ENCODE results near the gene GALNT11.
"Not testable (repeated sequence)": the region's sequence is repeated elsewhere in the genome, so short reads cannot be mapped to it uniquely, and the experiment has no call there.

The GALNT11 gene

GRCh38 chr7:152074673-152075072, 49.2 kb downstream of the GALNT11 start:
- no peak overlapping the region for H3K9ac ChIP-seq (ENCODE audit: low read depth, low read length)
- TF ChIP-seq EZH2 (IDR thresholded peaks at IDR 0.05; ENCODE audit: borderline replicate concordance, low read depth, low read length, severe bottlenecking) (no peak), CTCF (IDR thresholded peaks at IDR 0.05; ENCODE audit: borderline replicate concordance, extremely low read depth, low read length, poor library complexity, severe bottlenecking) (no peak)

GRCh38 chr7:152075379-152075778, 49.9 kb downstream of the GALNT11 start:
- DNase-seq; H4K20me1 ChIP-seq (ENCODE audit: insufficient read depth, low read length); H3K9ac ChIP-seq (ENCODE audit: low read depth, low read length); H3K4me3 ChIP-seq (ENCODE audit: low read depth in 1 of 2, low read length in 2 of 2); H3K4me1 ChIP-seq (ENCODE audit: insufficient read depth, low read length); ATAC-seq (ENCODE audit: insufficient read depth, low read depth); H3K9me3 ChIP-seq (ENCODE audit: insufficient read depth, low read length, severe bottlenecking); H3K27me3 ChIP-seq (ENCODE audit: insufficient read depth, low read length, poor library complexity); H3K4me2 ChIP-seq (ENCODE audit: insufficient read depth, low read length); H2AFZ ChIP-seq (ENCODE audit: low read depth, low read length); H3K36me3 ChIP-seq (ENCODE audit: insufficient read depth, low read length); H3K79me2 ChIP-seq (ENCODE audit: insufficient read depth, low read length); H3K27ac ChIP-seq (ENCODE audit: low read length): not testable (repeated sequence)

More at GRCh38 chr7:152074673-152075072, 49.2 kb downstream of the GALNT11 start:
- H3K27me3 ChIP-seq (ENCODE audit: insufficient read depth, low read length, poor library complexity): no peaks in the 10 kb centered on the region
- no peak overlapping the region for H3K4me2 ChIP-seq (ENCODE audit: insufficient read depth, low read length)
- no peaks in the 10 kb centered on the region for H3K36me3 ChIP-seq (ENCODE audit: insufficient read depth, low read length)
- H2AFZ ChIP-seq (ENCODE audit: low read depth, low read length): no peak overlapping the region
- no peaks in the 10 kb centered on the region for H3K79me2 ChIP-seq (ENCODE audit: insufficient read depth, low read length)
- H3K4me1 ChIP-seq (ENCODE audit: insufficient read depth, low read length): no peaks in the 10 kb centered on the region
- no peak overlapping the region for H3K4me3 ChIP-seq (ENCODE audit: low read depth in 1 of 2, low read length in 2 of 2)
- no peak overlapping the region for H3K27ac ChIP-seq (ENCODE audit: low read length)
- no peaks in the 10 kb centered on the region for H4K20me1 ChIP-seq (ENCODE audit: insufficient read depth, low read length)
- no peak for DNase-seq
- no peaks in the 10 kb centered on the region for H3K9me3 ChIP-seq (ENCODE audit: insufficient read depth, low read length, severe bottlenecking)
- no peak for ATAC-seq (ENCODE audit: insufficient read depth, low read depth)

- H2AFZ ChIP-seq (ENCODE audit: low read depth, low read length): no peak overlapping the region
- no peaks in the 10 kb centered on the region for H3K79me2 ChIP-seq (ENCODE audit: insufficient read depth, low read length)
- no peak overlapping the region for H3K27ac ChIP-seq (ENCODE audit: low read length)
- ATAC-seq (ENCODE audit: insufficient read depth, low read depth) (peak; percentile 68; the same call in 2 of the 3 replicates), DNase-seq (peak; percentile 37)
- H3K4me1 ChIP-seq (ENCODE audit: insufficient read depth, low read length): no peaks in the 10 kb centered on the region
- H3K9ac ChIP-seq (ENCODE audit: low read depth, low read length): no peak overlapping the region
- H3K27me3 ChIP-seq (ENCODE audit: insufficient read depth, low read length, poor library complexity): no peaks in the 10 kb centered on the region
- H3K36me3 ChIP-seq (ENCODE audit: insufficient read depth, low read length): no peaks in the 10 kb centered on the region
- no peaks in the 10 kb centered on the region for H4K20me1 ChIP-seq (ENCODE audit: insufficient read depth, low read length)
- no peaks in the 10 kb centered on the region for H3K9me3 ChIP-seq (ENCODE audit: insufficient read depth, low read length, severe bottlenecking)
- no peak overlapping the region for H3K4me3 ChIP-seq (ENCODE audit: low read depth in 1 of 2, low read length in 2 of 2)
- H3K4me2 ChIP-seq (ENCODE audit: insufficient read depth, low read length): no peak overlapping the region
- TF ChIP-seq EZH2 (IDR thresholded peaks at IDR 0.05; ENCODE audit: borderline replicate concordance, low read depth, low read length, severe bottlenecking) (no peak), CTCF (IDR thresholded peaks at IDR 0.05; ENCODE audit: borderline replicate concordance, extremely low read depth, low read length, poor library complexity, severe bottlenecking) (peak; percentile 75)
These were observed 50.9 kb downstream of the GALNT11 start for GRCh38 chr7:152076324-152076821.

- H3K4me2 ChIP-seq (ENCODE audit: insufficient read depth, low read length): no peak overlapping the region
- no peaks in the 10 kb centered on the region for H3K36me3 ChIP-seq (ENCODE audit: insufficient read depth, low read length)
- no peak overlapping the region for H3K9ac ChIP-seq (ENCODE audit: low read depth, low read length)
- no peaks in the 10 kb centered on the region for H3K4me1 ChIP-seq (ENCODE audit: insufficient read depth, low read length)
- no peak overlapping the region for H3K27ac ChIP-seq (ENCODE audit: low read length)
- DNase-seq: no peak
- no peaks in the 10 kb centered on the region for H4K20me1 ChIP-seq (ENCODE audit: insufficient read depth, low read length)
- no peak overlapping the region for H2AFZ ChIP-seq (ENCODE audit: low read depth, low read length)
- no peaks in the 10 kb centered on the region for H3K27me3 ChIP-seq (ENCODE audit: insufficient read depth, low read length, poor library complexity)
- no peaks in the 10 kb centered on the region for H3K79me2 ChIP-seq (ENCODE audit: insufficient read depth, low read length)
- no peaks in the 10 kb centered on the region for H3K9me3 ChIP-seq (ENCODE audit: insufficient read depth, low read length, severe bottlenecking)
- ATAC-seq (ENCODE audit: insufficient read depth, low read depth): no peak
- H3K4me3 ChIP-seq (ENCODE audit: low read depth in 1 of 2, low read length in 2 of 2): no peak overlapping the region
- TF ChIP-seq EZH2 (IDR thresholded peaks at IDR 0.05; ENCODE audit: borderline replicate concordance, low read depth, low read length, severe bottlenecking): no peak
- no peak for TF ChIP-seq CTCF (IDR thresholded peaks at IDR 0.05; ENCODE audit: borderline replicate concordance, extremely low read depth, low read length, poor library complexity, severe bottlenecking)
These were observed 51.8 kb downstream of the GALNT11 start for GRCh38 chr7:152076940-152077933.

All from DND-41 (cell line).